NOMO-1 treated with dmso at 0.1 percent for 144 hours (cell line): ENCODE data around the gene PPDPF.
"Not testable (repeated sequence)": the region's sequence is repeated elsewhere in the genome, so short reads cannot be mapped to it uniquely, and the experiment has no call there.

Experiments
- DNase-seq: peaks from one replicate; lab custom pipeline; 2025; ENCODE audit not compliant: unreplicated experiment; lab: John Stamatoyannopoulos, UW

Gene PPDPF, protein sequence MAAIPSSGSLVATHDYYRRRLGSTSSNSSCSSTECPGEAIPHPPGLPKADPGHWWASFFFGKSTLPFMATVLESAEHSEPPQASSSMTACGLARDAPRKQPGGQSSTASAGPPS

DNA sequence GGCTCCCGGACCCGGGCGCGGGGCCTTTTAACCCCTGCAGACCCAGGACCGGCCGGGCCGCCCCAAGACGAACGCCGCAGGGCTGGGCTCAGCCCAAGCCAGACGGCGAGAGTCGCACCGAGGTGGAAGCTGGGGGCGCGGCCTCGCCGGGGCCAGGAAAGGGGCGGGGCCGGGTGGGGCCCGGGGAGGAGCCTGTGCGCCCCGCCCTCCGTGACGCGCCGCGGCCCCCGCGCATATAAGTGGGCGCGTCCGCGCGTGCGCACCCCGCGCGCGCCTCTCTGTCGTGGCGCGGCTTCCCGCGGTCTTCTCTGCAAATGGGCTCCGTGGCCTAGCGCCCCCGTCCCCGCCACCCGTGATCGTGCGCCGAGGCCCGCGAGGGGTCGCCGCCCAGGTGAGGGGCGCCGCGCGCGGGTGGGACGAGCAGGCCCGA is at the start of gene PPDPF:
Gene PPDPF (plus strand): TSS at position 262 of the 430 bp plus-strand sequence. CDS start 544 bp downstream, outside the sequence.
- DNase-seq: peak; percentile 48

DNA sequence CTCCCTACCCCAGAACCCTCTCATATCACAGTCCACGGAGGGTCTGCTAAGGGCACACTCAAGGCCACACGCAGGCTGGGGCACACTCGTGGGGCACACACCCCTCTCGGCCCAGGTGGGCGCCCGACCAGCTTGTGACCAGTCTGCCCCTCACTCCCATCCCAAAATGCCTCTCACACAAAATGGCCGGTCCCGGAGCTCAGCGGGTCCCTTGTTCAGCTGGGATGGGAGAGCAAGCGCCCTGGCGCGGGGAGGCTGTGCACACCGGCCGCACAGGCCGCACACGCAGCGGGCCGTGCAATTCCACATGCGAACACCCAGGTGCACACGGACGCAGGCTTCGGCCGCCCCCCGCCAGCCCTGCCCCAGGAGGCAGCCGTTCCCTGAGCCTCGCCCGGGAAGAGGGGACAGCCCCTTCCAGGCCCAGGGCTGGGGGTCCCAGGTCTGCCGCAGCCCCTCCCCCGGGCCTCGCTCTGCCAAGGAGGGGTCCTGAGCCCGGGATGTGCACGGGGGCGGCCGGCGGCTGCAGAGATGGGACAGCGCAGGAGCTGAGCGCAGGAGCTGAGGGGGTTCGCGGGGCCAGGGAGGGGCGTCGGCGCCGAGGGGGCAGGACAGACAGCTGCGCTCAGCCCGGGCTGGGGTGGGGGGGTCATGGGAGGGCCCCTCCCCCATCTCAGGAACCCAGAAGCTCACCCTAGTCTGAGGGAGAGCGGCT is 49.4 kb upstream of the PPDPF start:
- no peak for DNase-seq

DNA sequence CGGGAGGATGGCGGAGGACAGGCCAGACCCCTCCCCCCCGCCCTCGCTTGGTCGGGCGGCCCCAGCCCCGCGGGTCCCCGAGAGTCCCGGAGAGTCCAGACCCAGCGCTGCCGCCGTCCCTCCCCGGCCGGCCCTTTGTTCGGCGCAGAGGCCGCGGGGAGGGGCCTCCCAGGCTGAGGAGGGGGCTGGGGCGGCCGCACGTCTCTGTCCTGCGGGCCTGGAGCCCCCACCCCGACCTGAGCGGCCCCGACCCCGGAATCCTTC is 48.9 kb upstream of the PPDPF start:
- no peak for DNase-seq

DNA sequence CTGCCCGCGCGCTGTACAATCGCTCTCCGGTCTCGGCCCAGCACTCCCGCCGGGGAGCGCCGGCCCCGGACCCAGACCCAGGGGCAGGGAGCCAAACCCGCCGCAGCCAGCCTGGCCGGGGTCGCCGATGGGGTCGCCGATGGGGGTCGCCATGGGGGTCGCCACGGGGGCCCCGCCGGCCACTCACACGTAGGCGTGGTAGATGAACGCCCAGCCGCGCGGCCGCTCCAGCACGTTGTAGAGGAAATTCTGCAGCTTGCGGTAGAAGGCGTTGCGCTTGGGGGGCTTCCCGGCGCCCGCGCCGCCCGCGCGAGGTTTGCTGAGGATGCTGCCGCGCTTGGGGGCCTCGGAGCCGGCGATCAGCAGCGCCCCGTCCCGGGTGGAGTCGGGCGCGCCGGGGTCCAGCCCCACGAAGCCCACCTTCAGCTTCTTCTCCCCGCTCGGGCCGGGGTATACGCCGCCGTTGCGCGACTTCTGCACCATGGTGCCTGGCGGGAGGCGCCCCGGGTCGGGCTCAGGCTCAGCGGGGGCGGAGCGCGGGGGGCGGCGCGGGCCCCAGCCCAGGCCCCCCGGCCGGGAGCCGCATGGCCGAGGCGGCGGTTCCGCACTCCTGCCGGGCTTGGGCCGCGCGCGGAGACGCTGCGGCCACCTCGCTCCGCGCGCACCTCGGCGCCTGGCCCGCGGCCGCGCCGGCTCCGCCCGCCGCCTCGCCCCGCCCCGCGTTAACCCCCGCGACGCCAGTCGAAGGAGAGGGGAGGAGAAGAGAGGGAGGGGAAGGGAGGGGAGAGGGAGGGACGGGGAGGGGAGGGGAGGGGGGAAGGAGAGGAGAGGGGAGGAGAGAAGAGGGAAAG is 48.4 kb upstream of the PPDPF start, which contains the start of gene KCNQ2:
Gene KCNQ2 (minus strand): TSS at position 675 of the 851 bp plus-strand sequence. CDS start 192 bp downstream, at position 483.
- DNase-seq: no peak

DNA sequence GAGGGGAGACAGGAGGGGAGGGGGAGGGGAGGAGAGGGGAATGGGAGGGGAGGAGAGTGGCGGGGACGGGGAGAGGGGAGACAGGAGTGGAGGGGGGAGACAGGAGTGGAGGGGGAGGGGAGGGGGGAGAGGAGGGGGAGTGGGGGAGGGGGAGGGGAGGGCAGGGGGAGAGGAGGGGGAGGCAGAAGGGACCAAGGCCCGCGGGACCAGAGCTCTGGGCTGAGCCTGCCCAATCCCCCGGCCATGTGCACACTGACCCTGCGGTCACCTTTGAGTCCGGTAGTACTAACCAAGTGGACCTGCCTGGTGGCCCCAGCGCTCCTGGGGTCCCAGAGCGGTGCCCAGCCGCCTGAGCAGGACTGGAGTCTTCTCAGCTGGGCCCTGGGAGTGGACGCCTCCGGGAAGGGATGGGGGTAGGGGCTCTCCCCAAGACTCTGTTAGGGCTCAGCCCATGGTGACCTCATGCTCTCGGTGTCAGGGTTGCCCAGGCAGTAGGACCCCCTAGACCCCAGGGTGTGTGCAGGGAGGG is 47.6 kb upstream of the PPDPF start:
- DNase-seq: no peak

DNA sequence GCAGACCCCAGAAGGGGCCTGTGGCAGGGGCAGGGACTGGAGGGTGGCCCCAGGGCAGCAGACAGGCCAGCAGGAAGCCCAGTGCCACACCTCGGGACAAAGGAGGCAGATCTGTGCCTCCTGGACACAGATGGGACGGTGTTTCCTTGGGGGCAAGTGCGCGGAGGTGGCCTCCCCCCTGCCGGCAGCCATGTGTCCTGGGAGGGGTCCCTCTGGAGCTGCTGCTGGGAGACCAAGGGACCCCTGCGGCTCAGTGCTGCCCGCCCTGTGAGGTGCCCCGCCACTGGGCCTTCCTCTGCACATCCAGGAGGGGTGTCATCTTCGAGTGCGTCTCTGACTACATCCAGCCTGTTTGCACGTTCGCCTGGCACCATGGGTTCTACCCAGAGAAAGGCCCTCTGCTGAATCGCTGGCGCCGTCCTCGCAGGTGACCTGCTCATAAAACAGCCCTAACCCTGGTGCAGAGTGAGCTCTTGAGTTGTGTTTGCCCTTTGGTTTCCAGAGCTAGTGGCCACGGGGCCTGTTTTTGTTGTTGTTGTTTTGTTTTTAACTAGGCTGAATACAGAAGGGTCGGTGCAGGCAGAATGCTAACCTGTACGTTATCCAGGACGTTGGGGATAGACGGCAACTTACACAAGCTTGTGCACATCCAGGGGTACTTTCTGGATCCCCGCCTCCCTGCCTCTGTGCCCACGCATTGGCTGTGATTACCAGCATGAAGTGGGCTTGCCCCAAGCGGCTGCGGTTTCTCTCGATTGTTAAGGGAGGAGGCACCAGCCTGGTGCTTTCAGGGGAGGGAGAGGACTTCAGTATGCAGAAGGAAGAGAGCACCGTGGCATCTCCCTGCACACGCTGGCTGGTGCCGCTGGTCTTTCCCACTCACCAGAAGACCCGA is 46.8 kb upstream of the PPDPF start:
- no peak for DNase-seq

DNA sequence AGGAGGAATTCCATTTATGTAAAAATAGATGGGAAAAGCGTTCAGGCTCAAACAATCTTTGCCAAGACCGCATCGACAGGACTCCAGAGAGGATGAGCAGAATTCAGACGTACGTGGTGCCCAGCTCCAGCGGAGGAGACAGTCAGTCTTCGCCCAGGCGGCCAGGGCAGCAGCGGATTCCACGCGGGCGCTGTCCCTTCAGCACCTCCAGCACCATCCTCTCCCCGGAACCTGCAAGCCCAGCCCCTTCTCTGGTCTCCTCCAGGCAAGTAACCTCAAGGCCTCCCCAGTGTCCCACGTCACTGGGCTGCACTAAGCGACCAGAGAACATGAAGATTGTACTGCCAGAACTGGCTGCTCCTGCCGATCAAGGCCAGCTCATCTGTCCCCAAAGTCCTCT is 45.4 kb upstream of the PPDPF start:
- DNase-seq: no peak

DNA sequence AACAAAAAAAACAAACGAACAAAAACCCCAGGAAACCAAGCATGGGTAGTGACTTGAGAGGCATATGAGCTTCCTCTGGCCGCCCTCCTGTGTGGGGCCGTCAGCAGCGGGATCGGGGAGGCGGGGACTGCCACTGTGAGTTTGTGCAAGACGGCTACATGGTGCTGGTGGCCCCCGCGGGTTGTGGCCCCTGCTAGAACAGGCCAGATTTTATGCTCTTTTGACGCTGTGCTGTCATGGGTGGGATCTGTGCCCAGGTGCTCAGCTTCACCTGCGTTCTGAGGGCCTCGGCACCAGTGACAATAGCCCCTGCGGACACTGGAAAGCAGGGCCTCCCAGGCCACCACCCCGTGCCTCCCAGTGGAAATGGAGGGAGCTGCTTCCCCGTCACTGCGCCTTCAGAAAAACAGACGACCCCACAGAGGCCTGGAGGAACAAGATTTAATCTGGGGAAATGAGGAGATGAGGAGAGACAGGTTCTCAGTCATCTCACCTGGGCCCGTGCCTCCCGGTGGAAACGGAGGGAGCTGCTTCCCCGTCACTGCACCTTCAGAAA is 43.4 kb upstream of the PPDPF start:
- DNase-seq: no peak

DNA sequence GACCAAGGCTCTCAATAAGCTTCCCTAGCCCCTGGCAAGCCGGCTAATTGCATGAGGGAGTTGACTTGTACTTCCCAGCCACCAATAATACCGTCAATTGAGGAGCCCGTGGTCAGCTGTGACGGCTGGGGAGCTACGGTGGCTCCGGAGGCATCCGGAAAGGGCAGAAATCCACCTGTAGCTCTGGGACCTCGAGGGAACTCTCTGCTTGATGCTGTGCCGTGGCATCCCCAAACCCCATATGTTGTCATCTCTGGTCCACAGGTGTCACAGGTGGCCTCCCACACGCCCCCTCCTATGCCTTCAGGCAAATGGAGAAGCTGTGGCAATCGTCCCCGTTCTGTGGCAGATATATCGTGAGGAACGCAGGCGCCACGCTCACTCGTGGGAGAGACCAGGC is 42.6 kb upstream of the PPDPF start:
- DNase-seq: no peak

DNA sequence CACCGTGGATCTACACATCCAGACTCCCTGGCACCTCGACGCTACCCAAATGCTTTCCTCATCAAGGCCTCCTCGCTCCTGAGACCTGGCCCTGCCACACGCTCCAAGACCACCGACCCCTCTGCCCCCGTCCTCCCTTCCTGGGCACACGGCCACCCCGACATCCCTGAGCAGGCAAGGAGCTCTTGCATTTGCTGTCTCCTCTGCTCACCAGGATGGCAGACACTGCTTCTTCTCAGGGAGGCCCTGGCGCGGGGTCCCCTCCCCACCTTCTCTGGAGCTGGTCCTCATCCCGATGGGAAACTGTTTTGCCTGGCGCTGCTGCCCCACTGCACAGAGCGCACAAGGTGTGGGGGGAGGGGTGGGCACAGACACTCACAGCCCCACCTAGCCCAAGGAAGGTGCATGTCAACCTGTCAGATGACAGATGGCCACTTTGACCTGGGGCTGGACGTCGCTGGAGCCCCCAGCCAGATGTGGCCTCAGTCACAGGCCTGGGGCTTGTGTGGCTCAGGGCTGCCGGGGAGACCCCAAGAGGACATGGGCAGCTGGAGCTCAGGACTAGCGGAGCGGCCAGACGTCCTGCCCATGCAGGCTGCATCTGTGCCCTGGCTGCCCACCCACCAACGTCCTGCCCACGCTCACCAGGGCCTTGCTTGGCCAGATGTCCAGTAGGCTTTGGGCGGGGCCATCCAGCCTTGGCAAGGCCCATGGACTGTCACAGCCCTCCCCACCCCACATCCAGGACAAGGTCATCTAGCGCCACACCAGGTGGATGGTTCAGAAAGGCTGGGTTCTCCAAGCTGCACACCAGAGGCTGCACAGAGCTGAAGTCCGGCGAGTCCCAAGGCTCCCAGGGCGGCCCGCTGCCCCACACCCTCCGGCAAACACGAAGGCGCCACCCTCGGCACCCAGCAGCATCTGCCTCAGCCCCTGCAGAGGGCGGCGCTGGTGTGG is 41.9 kb upstream of the PPDPF start:
- no peak for DNase-seq

DNA sequence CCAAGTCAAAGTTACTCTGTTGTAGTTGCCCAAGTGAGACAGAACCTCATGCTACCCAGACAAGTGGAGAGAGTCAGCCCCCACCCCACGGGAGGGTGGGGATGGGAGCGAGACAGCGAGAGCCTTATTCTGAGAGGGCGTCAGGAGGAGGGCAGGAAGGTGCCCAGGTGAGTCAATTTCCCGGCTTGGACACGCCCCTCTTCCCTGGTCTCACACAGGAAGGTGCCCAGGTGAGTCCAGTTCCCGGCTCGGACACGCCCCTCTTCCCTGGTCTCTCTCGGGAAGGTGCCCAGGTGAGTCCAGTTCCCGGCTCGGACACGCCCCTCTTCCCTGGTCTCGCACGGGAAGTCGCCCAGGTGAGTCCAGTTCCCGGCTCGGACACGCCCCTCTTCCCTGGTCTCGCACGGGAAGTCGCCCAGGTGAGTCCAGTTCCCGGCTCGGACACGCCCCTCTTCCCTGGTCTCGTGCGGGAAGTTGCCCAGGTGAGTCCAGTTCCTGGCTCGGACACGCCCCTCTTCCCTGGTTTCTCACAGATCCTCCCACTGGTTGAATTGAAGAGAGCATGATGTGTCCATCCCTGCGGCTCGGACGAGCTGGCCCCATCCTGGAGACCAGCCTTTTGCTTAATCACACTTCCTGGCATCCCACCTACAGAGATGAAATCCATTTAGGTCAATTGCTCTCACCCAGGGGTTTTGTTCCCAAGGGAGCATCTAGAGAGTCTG is 40.7 kb upstream of the PPDPF start:
- DNase-seq: not testable (repeated sequence)

DNA sequence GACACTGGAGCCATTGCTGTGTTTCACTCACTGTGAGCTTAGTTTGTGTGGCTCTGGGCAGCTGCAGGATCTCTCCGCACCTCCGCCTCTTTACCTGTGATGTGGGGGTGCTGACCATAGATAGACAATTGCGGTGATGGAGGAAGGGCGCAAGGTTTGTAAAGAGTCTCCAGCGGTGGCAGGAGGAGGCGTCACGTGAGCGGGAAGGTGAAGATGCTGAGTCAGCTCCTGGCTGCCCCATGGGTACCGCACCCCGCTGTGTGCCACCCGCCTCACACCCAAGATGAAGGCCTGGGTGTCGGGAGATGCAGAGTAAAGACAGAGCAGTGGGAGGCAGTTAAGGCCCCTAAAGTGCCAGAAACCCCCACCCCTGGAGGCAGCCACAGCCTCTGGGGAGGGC is 39.1 kb upstream of the PPDPF start:
- DNase-seq: no peak

DNA sequence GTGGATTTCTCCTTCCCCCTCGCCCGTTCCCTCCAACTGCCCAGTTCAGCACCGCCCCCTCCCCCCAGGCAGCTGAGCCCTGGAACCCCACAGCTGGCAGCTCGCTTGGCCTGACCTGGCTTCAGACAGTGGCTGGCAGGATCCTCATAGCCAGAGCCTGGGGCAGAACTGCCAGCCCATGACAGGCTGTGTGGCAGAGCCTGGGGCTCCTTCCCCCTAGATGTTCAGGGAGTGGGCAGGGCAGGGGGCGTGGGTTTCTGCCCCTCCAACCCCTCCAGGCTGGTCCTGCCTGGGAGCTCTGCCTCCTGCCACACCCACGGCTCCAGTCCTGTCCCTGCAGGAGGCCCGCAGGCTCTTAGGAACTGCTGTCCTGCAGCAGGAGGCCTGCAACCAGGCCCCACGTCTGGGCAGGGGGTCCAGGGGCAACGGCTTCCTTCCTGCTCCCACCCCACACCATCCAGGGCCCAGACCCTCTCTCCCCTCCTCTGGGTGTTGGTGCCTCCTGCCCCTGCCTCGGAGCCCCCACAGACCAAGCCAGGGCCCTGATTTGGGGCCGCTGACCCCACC is 38.5 kb upstream of the PPDPF start:
- no peak for DNase-seq

DNA sequence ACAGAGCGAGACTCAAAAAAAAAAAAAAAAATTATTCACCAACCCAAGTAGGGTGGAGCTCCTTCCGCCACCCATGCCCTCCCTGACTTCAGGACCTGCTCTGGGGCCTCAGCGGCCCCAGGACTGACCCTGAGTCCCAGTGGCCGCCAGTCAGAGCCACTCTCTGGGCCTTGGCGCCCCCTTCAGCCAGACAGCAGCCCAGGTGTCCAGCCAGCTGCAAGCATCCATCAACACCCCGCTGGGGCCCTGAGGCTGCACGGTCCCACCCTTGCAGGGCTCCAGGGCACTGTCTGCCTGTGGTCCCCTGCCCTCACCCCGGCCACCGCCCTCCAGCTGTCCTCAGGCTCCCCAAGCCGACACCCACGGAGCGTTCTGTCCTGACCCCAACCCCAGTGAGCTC is 36.7 kb upstream of the PPDPF start:
- DNase-seq: no peak

DNA sequence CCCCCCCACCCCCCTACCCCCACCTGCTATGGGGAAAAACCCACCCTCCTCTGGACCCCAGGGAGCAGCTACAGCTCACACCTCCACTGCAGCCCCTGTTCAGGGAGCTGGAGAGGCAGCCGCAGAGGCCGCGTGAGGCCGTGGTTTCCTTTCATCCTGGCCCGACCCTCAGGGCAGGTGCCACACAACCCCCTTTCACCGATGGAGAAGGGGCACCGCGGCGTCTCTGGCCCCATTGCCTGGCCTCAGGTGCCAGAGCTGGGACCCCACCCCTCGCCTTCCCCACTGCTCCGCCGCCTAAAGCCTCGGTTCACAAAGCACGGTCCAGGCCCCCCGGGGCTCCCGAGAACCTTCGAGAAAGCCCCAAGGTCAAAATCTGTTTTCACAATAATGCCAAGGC is 36.3 kb upstream of the PPDPF start:
- DNase-seq: no peak

DNA sequence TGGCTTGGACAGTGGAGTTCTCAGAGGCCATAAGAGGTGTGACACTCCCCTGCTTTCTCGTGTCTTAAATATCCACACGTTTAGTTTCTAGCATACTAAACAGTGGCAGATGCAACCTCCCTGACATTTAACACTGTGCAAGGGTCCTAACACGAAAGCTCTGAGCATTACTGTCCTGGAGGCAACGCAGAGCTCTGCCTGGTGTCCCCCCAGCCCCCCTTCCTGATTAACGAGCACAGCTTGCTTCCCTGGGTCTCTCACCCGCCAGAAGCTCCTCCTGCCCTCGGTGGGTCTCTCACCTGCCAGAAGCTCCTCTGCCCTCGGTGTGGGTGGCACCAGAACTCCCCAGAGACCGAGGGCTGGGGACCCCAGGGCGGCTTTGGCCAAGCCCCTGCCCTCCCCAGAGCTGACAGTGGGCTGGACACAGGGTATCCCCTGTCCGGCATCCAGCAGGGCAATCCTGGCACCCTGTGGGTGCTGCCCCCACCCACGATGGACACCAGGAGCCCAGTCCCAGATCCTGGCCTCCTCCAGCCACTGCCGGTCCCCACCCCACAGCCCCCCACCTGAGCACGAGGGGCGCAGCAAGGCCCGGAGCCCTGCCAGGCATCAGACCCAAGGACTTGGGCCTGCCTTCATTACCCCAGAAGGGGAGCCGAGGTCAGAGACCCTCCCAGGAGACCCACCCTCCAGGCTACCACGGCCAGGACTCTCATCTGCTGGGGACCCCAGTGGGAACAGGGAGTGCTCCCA is 35.7 kb upstream of the PPDPF start:
- DNase-seq: no peak

DNA sequence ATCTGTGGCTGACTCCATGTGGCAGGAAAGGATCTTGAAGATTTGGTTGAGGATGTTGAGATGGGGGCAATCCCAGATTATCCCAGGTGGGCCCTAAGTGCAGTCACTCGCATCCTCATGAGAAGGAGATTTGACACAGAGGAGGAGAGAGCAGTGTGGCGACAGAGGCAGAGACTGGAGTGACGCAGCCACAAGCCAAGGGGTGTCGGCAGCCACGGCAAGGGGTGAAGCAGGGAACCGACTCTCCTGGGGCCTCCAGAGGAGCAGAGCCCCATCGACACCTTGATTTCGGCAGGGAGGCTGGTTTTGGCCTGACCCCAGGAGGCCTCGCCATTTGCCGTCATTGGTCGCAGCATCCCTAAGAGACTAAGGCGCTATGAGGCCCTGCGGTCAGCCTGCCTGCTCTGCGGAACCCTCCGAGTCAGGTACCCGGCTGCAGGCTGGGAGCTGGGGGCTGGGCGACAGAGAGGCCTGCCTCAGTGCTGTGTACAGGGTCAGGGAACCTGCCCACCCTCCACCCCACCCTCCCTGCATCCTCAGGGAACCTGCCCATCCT is 34.2 kb upstream of the PPDPF start:
- no peak for DNase-seq
